ENCODE data around the gene MPO. TPM values are rescaled to one million over a fixed set of nuclear protein-coding genes. Genes with fewer than 3 reads are reported as not detected.

Gene MPO
- total and polyA plus RNA-seq, 2 of the 4 experiments (the other 2 are of a cell fraction): not detected

DNA sequence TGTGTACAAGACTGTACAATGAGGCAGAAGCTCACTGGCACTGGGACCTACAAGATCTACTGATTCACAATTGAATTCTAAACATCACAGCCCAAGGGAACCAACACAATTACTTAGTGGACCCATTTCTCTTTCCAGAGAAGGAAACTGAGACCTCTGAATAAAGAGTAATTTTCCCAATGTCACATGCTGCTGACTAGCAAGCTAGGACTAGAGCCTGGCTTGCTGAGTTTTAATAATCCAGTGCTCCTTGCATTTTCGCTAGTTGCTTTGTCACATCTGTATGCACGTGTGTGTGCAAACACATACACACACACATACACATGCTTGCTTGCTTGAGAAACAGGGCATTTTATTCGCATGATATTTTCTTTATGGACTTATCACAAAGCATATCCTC is 46.2 kb downstream of the MPO start:
- H3K4me2 ChIP-seq (ENCODE audit: low read depth, low read length): no peak overlapping the region
- H3K27me3 ChIP-seq (ENCODE audit: control insufficient read depth, insufficient read depth, low read length): peaks cover 21% of the 10 kb centered on the region
- WGBS, 2 experiments (ENCODE audit: extremely low coverage in 2 of 2, insufficient read length in 1 of 2): 80% methylated on average over 1 of the region's 3 CpGs; no CpG with 5 or more reads in 1 of the 2 experiments
- no peak overlapping the region for H2BK120ac ChIP-seq (ENCODE audit: low read depth, low read length)
- no peak overlapping the region for H3K56ac ChIP-seq (ENCODE audit: extremely low read depth, insufficient read depth, low read length)
- no peak overlapping the region for H3K9ac ChIP-seq (ENCODE audit: low read depth, low read length)
- H4K8ac ChIP-seq (ENCODE audit: low read depth in 2 of 2, low read length in 2 of 2): no peak overlapping the region
- H2AK5ac ChIP-seq (ENCODE audit: low read depth, low read length): no peak overlapping the region
- POLR2A ChIA-PET (ENCODE audit: unreplicated experiment): no interaction called here
- no peaks in the 10 kb centered on the region for H3K79me1 ChIP-seq (ENCODE audit: low read depth in 1 of 2, low read length in 2 of 2)
- H3K4me1 ChIP-seq (ENCODE audit: control insufficient read depth, insufficient read depth, low read length): no peaks in the 10 kb centered on the region
- no peak overlapping the region for H2AK9ac ChIP-seq (replicated peaks; ENCODE audit: low read depth, low read length, poor library complexity)
- no peak overlapping the region for H3K14ac ChIP-seq (replicated peaks; ENCODE audit: low read depth, low read length)
- H3K9me3 ChIP-seq (ENCODE audit: control insufficient read depth, insufficient read depth, low read length): no peaks in the 10 kb centered on the region
- in situ Hi-C loops (cut with MboI; ENCODE audit: low sequenced_read_pairs): no loop called here
- H4K91ac ChIP-seq (ENCODE audit: insufficient read depth, low read depth, low read length): no peak overlapping the region
- ATAC-seq (ENCODE audit: low read depth): no peak
- H2AFZ ChIP-seq (replicated peaks; ENCODE audit: low read length, poor library complexity): no peak overlapping the region
- CTCF ChIA-PET: no interaction called here
- H4K20me1 ChIP-seq (ENCODE audit: insufficient read depth, low read length): no peaks in the 10 kb centered on the region
- intact Hi-C loops (cut with micrococcal nuclease): no loop called here
- no peak overlapping the region for H2BK5ac ChIP-seq (ENCODE audit: low read depth, low read length, poor library complexity, severe bottlenecking)
- no peak overlapping the region for H2BK15ac ChIP-seq (ENCODE audit: low read depth, low read length)
- H3K9me1 ChIP-seq (ENCODE audit: insufficient read depth, low read length): no peaks in the 10 kb centered on the region
- dilution Hi-C loops (cut with HindIII; ENCODE audit: low sequenced_read_pairs, unreplicated experiment): no loop called here
- H3K23ac ChIP-seq (ENCODE audit: low read depth, low read length): no peak overlapping the region
- H3K18ac ChIP-seq (ENCODE audit: low read depth, low read length): no peak overlapping the region
- H3K4me3 ChIP-seq (ENCODE audit: insufficient read depth, low read depth, low read length): no peak overlapping the region
- H3K27ac ChIP-seq (ENCODE audit: insufficient read depth, low read length): no peak overlapping the region
- no peak overlapping the region for H3K4ac ChIP-seq (ENCODE audit: low read depth, low read length)
- H4K5ac ChIP-seq (ENCODE audit: low read depth, low read length): no peak overlapping the region
- no peak for TF ChIP-seq MAZ (IDR thresholded peaks at IDR 0.05; ENCODE audit: borderline replicate concordance, low read depth, low read length)
- TF ChIP-seq BHLHE40 (IDR thresholded peaks at IDR 0.05; ENCODE audit: low read depth, low read length): no peak
- TF ChIP-seq RCOR1 (IDR thresholded peaks at IDR 0.05; ENCODE audit: insufficient replicate concordance, low read length): no peak
- no peak for TF ChIP-seq MAFK (IDR thresholded peaks at IDR 0.05; ENCODE audit: low read depth, low read length)
- TF ChIP-seq MXI1 (IDR thresholded peaks at IDR 0.05; ENCODE audit: borderline replicate concordance, low read depth, low read length): no peak
- TF ChIP-seq USF2 (IDR thresholded peaks at IDR 0.05; ENCODE audit: low read depth, low read length): no peak
- no peaks in the 10 kb centered on the region for H3K36me3 ChIP-seq (ENCODE audit: control insufficient read depth, insufficient read depth, low read length)
- H2BK20ac ChIP-seq (ENCODE audit: low read depth, low read length): no peak overlapping the region
- BruUV-seq (replicated peaks): no TSS peak
- no peak for DNase-seq
